Measurements from ENCODE around the gene LPCAT3.

GRCh38 chr12:6958609-6959057, 59.6 kb downstream of the LPCAT3 start:
- TF ChIP-seq, protein P1, sequence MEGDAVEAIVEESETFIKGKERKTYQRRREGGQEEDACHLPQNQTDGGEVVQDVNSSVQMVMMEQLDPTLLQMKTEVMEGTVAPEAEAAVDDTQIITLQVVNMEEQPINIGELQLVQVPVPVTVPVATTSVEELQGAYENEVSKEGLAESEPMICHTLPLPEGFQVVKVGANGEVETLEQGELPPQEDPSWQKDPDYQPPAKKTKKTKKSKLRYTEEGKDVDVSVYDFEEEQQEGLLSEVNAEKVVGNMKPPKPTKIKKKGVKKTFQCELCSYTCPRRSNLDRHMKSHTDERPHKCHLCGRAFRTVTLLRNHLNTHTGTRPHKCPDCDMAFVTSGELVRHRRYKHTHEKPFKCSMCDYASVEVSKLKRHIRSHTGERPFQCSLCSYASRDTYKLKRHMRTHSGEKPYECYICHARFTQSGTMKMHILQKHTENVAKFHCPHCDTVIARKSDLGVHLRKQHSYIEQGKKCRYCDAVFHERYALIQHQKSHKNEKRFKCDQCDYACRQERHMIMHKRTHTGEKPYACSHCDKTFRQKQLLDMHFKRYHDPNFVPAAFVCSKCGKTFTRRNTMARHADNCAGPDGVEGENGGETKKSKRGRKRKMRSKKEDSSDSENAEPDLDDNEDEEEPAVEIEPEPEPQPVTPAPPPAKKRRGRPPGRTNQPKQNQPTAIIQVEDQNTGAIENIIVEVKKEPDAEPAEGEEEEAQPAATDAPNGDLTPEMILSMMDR (IDR thresholded peaks at IDR 0.05), result no peak
- TF ChIP-seq POLR2A (IDR thresholded peaks at IDR 0.05), result no peak
